Chondrocyte (in vitro differentiated cells): ENCODE measurements around the gene SLC35E2B. TPM values are rescaled to one million over a fixed set of nuclear protein-coding genes. Genes with fewer than 3 reads are reported as not detected.

Experiments used
- DNase-seq: peaks from one replicate; pipeline ENCODE4 v3.0.0; 2021; ENCODE audit warnings: mixed read lengths, low spot score
- H3K27ac Mint-ChIP-seq: one replicate; pipeline ENCODE4 v1.8.0; 2021; ENCODE audit warnings: mild to moderate bottlenecking, moderate library complexity, mixed read lengths; ENCODE audit not compliant: unreplicated experiment
- H3K27me3 Mint-ChIP-seq: 2 replicates; pipeline ENCODE4 v1.8.0; 2021; ENCODE audit warnings: low read depth, mixed read lengths
- H3K36me3 Mint-ChIP-seq: 2 replicates; pipeline ENCODE4 v1.8.0; 2021; ENCODE audit warnings: low read depth, mixed read lengths
- H3K4me1 Mint-ChIP-seq: 2 replicates; pipeline ENCODE4 v1.8.0; 2021; ENCODE audit warnings: low read depth, mild to moderate bottlenecking, mixed read lengths
- H3K4me3 Mint-ChIP-seq: one replicate; pipeline ENCODE4 v1.8.0; 2021; ENCODE audit warnings: mild to moderate bottlenecking, moderate library complexity, mixed read lengths; ENCODE audit not compliant: unreplicated experiment
- H3K9me3 Mint-ChIP-seq: 2 replicates; pipeline ENCODE4 v1.8.0; 2021; ENCODE audit warnings: low read depth, mixed read lengths
- total RNA-seq: library from RNA; stranded (reverse); gene quantifications from 3 replicates; pipeline ENCODE4 v1.2.1, GENCODE V29; 2021
- TF ChIP-seq, protein P1 (sequence below): fragments of 200-600 bp; sonication (generic); IDR thresholded peaks from 2 replicates; pipeline ENCODE4 v1.5.0; 2021; ENCODE audit warnings: antibody characterized with exemption, mild to moderate bottlenecking, moderate library complexity

Gene SLC35E2B
- total RNA-seq, 1 donor from 2014 or later, result 51.6 TPM

DNA sequence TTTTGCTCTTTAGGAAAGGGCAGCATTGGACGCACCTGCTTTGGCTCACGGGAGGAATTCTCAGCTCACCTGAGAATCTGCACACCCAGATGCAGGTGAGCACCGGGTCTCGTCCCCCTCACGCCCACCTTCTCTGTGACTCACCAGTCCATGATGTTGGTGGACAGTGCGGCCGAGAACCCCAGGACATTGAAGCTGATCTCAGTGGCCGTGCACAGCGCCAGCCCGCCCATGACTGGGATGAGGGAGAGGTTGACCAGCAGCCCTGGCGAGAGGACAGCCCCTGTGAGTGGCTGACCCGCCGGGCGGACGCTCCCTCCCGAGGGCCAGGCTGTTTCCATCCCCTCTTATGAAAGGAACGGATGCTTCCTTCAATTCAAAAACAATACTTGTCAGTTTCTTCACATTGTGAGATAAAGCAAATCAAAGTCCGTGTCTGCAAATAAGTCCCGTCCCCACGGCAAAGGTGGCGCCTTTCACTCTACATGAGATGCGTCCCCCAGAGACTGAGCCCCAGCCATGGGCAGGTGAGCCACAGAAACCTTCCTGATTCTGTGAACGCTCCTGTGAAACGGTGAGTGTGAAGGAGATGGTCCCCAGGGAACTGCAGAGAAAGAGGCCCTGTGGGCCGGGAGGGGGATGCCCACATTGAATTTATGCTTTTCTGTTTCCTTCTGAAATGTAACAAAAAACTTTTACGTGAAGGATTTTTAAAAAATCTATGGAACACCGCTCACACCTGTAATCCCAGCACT lies 21.1 kb downstream of the SLC35E2B start:
- no peaks in the 10 kb centered on the region for H3K9me3 Mint-ChIP-seq
- no peaks in the 10 kb centered on the region for H3K4me1 Mint-ChIP-seq
- DNase-seq, result peak; percentile 73
- no peak overlapping the region for H3K4me3 Mint-ChIP-seq
- H3K36me3 Mint-ChIP-seq, result peaks cover 16% of the 10 kb centered on the region
- H3K27me3 Mint-ChIP-seq, result no peaks in the 10 kb centered on the region
- no peak overlapping the region for H3K27ac Mint-ChIP-seq
- TF ChIP-seq, protein P1, sequence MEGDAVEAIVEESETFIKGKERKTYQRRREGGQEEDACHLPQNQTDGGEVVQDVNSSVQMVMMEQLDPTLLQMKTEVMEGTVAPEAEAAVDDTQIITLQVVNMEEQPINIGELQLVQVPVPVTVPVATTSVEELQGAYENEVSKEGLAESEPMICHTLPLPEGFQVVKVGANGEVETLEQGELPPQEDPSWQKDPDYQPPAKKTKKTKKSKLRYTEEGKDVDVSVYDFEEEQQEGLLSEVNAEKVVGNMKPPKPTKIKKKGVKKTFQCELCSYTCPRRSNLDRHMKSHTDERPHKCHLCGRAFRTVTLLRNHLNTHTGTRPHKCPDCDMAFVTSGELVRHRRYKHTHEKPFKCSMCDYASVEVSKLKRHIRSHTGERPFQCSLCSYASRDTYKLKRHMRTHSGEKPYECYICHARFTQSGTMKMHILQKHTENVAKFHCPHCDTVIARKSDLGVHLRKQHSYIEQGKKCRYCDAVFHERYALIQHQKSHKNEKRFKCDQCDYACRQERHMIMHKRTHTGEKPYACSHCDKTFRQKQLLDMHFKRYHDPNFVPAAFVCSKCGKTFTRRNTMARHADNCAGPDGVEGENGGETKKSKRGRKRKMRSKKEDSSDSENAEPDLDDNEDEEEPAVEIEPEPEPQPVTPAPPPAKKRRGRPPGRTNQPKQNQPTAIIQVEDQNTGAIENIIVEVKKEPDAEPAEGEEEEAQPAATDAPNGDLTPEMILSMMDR, result no peak

DNA sequence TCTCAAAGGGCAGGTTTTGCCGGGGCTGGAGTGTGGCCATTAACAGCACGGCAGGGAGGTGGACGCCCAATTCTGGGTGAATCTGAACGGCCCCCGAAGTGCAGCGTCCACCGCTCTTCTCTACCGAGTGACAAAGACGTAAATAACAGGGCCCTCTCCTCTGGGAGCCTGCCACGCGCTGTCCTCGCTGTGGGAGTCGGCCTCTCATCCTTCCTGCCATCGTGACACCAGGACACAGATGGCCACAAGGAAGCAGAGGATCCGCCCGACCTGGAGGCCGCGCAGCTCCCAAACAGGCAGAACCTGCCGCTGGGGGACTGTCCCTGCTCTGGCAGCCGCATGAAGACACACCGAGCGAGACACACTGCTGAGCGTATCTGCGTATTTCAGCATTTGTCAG lies 21.7 kb downstream of the SLC35E2B start:
- TF ChIP-seq, protein P1, result no peak
- H3K27me3 Mint-ChIP-seq, result no peaks in the 10 kb centered on the region
- no peak overlapping the region for H3K4me3 Mint-ChIP-seq
- no peaks in the 10 kb centered on the region for H3K9me3 Mint-ChIP-seq
- no peak overlapping the region for H3K27ac Mint-ChIP-seq
- peak; percentile 87 for DNase-seq
- H3K4me1 Mint-ChIP-seq, result no peaks in the 10 kb centered on the region
- peaks cover 18% of the 10 kb centered on the region for H3K36me3 Mint-ChIP-seq

DNA sequence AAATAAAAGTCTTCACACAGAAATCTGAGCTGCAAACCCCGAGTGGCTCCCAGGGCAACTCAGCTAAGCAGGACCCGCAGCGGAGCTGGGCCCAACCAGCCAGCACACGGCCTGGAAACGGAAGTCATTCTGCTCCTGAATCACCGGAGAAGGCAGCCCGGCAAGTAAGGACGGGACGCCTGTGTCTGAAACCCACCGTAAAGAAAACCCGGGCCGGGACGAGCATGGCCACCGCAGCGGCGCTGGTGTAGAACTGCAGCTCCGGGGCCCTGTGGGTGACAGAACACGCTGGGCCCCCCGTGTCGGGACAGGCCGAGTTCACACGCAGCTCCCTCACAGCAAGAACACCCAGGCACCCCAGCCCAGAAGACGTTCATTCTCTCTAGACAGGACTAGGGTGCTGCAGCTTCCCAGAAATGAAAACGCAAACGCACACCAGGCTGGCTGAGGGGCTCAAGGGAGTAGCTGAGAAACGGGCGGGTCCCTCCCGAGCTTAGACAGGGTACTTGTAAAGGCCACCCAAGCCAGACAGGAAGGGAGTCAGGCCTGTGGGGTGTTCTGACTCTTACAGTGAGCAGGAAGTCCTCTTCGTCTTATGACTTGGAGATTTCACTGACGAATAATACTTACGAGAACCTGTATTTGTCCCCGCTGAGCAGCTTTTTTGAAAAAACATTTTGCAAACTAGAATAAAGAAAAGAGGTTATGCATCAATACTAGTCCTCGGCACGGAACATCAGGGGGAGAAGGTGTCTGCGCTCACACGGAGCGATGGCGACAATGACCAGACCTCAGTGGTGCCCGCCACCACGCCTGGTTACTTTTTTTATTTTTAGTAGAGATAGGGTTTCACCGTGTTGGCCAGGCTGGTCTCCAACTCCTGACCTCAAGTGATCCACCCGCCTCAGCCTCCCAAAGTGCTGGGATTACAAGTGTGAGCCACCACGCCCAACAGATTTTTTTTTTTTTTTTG lies 22.8 kb downstream of the SLC35E2B start:
- no peaks in the 10 kb centered on the region for H3K9me3 Mint-ChIP-seq
- no peak overlapping the region for H3K4me3 Mint-ChIP-seq

DNA sequence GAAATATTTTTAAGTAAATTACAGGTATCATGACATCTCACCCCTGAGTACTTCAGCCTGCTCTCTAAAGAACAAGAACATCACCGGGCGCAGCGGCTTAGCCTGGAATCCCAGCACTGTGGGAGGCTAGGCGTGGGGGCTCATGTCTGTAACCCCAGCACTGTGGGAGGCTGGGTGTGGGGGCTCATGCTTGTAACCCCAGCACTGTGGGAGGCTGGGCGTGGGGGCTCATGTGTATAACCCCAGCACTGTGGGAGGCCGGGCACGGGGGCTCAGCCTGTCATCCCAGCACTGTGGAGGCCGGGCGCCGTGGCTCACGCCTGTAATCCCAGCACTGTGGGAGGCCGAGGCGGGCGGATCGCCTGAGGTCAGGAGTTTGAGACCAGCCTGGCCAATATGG lies 26.1 kb downstream of the SLC35E2B start:
- no peaks in the 10 kb centered on the region for H3K27me3 Mint-ChIP-seq
- peak; percentile 77 for DNase-seq
- H3K4me3 Mint-ChIP-seq, result no peak overlapping the region
- H3K9me3 Mint-ChIP-seq, result no peaks in the 10 kb centered on the region
- TF ChIP-seq, protein P1, result no peak
- no peaks in the 10 kb centered on the region for H3K4me1 Mint-ChIP-seq
- H3K27ac Mint-ChIP-seq, result no peak overlapping the region
- H3K36me3 Mint-ChIP-seq, result peaks cover 14% of the 10 kb centered on the region

More for the DNA sequence above, 22.8 kb downstream of the SLC35E2B start:
- Mint-ChIP-seq H3K27ac (no peak overlapping the region), H3K36me3 (peaks cover 18% of the 10 kb centered on the region), H3K4me1 (no peaks in the 10 kb centered on the region), H3K27me3 (no peaks in the 10 kb centered on the region)
- DNase-seq, result peak; percentile 87
- TF ChIP-seq, protein P1, result no peak

DNA sequence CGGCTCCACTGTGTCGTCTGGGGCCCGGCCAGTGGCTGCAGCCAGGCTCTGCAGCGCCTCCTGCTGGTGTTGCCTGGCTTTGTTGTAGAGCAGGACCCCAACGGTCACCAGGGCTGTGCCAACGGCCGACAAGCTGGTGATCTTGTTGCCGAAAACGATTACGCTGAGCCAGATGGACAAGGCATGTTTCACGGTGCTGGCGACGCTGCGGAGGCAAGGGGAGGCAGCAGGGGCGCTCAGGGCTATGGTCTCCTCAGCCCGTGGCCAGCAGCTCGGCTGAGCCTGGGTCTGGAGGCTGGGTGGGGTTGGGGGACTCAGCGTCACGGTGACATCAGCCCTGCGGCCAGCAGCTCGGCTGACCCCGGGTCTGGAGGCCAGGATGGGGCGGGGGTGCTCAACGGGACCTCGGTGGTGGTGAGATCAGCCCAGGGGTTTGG lies 26.8 kb downstream of the SLC35E2B start:
- Mint-ChIP-seq H3K9me3 (no peaks in the 10 kb centered on the region), H3K27ac (no peak overlapping the region)

More for the DNA sequence above, 26.8 kb downstream of the SLC35E2B start:
- Mint-ChIP-seq H3K4me1 (no peaks in the 10 kb centered on the region), H3K27me3 (no peaks in the 10 kb centered on the region), H3K36me3 (peaks cover 10% of the 10 kb centered on the region), H3K4me3 (no peak overlapping the region)
- peak; percentile 87 for DNase-seq
- TF ChIP-seq, protein P1, result peak; percentile 74
